Endothelial cell (in vitro differentiated cells): ENCODE results near the gene SFRP5. TPM values are rescaled to one million over a fixed set of nuclear protein-coding genes. Genes with fewer than 3 reads are reported as not detected.

ENCODE experiments used
- DNase-seq: peaks from one replicate; pipeline ENCODE4 v3.0.0; 2021; ENCODE audit warnings: low spot score
- H3K27ac Mint-ChIP-seq: one replicate; pipeline ENCODE4 v1.8.0; 2021; ENCODE audit warnings: mixed read lengths, inconsistent platforms; ENCODE audit not compliant: unreplicated experiment
- H3K27me3 Mint-ChIP-seq: one replicate; pipeline ENCODE4 v1.8.0; 2021; ENCODE audit warnings: mild to moderate bottlenecking, moderate library complexity, mixed read lengths, inconsistent platforms; ENCODE audit not compliant: unreplicated experiment
- H3K36me3 Mint-ChIP-seq: one replicate; pipeline ENCODE4 v1.8.0; 2021; ENCODE audit warnings: mild to moderate bottlenecking, low read depth, mixed read lengths, inconsistent platforms; ENCODE audit not compliant: unreplicated experiment
- H3K4me1 Mint-ChIP-seq: one replicate; pipeline ENCODE4 v1.8.0; 2021; ENCODE audit warnings: mild to moderate bottlenecking, mixed read lengths, inconsistent platforms; ENCODE audit not compliant: unreplicated experiment
- H3K4me3 Mint-ChIP-seq: one replicate; pipeline ENCODE4 v1.8.0; 2021; ENCODE audit warnings: mild to moderate bottlenecking, mixed read lengths, inconsistent platforms; ENCODE audit not compliant: unreplicated experiment
- H3K9me3 Mint-ChIP-seq: one replicate; pipeline ENCODE4 v1.8.0; 2021; ENCODE audit warnings: mixed read lengths, inconsistent platforms; ENCODE audit not compliant: unreplicated experiment
- long read RNA-seq: library from polyadenylated mRNA; unstranded; transcript quantifications from one replicate; pipeline ENCODE4 v2.0.0, GENCODE V29; 2020; ENCODE audit not compliant: unreplicated experiment
- total RNA-seq: library from RNA; stranded (reverse); fragmentation: NEBNext Ultra II Directional; extraction: Animal tissue kit (Norgen Biotek cat#: 25700); gene quantifications from one replicate; pipeline ENCODE4 v1.2.1, GENCODE V29; 2021; ENCODE audit not compliant: unreplicated experiment
- TF ChIP-seq, protein P1 (sequence below): fragments of 200-600 bp; sonication (generic); IDR thresholded peaks from one replicate; pipeline ENCODE4 v1.5.0; 2021; ENCODE audit warnings: antibody characterized with exemption; ENCODE audit not compliant: unreplicated experiment

The SFRP5 gene, protein sequence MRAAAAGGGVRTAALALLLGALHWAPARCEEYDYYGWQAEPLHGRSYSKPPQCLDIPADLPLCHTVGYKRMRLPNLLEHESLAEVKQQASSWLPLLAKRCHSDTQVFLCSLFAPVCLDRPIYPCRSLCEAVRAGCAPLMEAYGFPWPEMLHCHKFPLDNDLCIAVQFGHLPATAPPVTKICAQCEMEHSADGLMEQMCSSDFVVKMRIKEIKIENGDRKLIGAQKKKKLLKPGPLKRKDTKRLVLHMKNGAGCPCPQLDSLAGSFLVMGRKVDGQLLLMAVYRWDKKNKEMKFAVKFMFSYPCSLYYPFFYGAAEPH
- 3.5 TPM for total RNA-seq
- long read RNA-seq = 0 reads

DNA sequence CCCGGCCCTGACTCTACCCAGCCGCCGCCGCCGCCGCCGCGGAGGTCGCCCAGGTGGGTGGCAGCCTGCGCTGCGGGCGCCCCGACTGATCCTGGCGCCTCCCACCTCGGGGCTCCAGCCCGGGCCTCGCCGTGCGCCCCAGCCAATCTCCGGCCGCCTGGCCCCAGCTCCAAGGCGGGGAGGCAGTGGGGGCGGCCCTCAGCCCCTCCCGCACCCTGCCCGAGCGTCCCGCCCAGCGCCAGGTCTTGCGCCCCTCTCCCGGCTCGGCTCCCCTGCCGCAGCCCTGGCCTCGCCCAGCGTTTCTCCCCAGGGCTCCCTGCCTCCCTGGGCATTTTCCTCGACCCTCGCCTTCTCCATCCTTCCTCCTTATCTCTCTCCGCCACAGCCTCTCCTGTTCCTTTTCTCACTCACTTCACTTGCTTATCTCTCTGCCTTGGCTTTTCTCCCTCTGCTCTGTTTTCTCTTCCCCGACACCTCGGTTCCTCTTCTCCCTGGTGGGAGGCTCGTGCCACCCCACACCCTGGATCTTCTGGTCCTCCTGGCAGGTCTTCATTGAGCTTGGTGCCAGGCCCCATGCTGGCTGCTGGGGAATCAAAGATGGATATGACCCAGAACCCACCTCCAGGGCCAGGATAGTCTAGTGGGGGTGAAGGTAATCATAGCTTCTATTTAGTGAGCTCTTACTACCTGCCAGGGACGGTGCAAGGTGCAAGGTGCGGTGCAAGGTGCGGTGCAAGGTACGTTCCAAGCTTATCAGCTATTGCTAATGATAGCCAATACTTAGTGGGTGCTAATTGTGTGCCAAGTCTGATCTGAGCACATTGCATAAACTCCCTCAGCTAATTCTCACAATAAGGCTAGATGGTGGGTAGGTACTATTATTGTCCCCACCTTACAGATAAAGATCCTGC lies at the start of gene SFRP5:
Gene SFRP5 (minus strand): TSS at position 87 of the 911 bp plus-strand sequence. CDS start 166 bp downstream, outside the sequence.
- Mint-ChIP-seq H3K4me3 (peak within 1 kb of the TSS; percentile 89), H3K36me3 (peaks cover 6% of the 10 kb centered on the region), H3K27ac (peak within 1 kb of the TSS; percentile 1), H3K27me3 (peaks cover 25% of the 10 kb centered on the region), H3K9me3 (no peaks in the 10 kb centered on the region), H3K4me1 (peaks cover 7% of the 10 kb centered on the region)
- no peak for DNase-seq
- TF ChIP-seq, protein P1, sequence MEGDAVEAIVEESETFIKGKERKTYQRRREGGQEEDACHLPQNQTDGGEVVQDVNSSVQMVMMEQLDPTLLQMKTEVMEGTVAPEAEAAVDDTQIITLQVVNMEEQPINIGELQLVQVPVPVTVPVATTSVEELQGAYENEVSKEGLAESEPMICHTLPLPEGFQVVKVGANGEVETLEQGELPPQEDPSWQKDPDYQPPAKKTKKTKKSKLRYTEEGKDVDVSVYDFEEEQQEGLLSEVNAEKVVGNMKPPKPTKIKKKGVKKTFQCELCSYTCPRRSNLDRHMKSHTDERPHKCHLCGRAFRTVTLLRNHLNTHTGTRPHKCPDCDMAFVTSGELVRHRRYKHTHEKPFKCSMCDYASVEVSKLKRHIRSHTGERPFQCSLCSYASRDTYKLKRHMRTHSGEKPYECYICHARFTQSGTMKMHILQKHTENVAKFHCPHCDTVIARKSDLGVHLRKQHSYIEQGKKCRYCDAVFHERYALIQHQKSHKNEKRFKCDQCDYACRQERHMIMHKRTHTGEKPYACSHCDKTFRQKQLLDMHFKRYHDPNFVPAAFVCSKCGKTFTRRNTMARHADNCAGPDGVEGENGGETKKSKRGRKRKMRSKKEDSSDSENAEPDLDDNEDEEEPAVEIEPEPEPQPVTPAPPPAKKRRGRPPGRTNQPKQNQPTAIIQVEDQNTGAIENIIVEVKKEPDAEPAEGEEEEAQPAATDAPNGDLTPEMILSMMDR = no peak

DNA sequence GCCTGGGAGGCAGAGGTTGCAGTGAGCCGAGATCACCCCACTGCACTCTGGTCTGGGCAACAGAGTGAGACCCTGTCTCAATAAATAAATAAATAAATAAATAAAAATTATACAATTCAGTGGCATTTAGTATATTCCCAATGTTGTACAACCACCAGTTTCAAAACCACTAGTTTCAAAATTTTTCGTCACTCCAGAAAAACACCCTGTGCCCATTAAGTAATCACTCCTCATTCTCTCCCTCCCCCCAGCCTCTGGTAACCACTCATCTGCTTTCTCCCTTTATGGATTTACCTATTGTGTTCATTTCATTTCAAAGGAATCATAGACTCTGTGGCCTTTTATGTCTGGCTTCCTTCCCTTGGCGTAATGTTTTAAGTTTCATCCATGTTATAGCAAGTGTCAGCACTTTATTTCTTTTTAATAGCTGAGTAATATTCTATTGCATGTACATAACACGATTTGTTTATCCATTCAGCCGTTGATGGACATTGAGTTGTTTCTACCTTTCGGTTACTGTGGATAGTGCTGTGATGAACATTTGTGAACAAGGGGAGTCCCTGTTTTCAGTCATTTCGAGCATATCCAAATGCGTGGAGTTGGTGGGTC lies 48.4 kb upstream of the SFRP5 start:
- Mint-ChIP-seq H3K4me3 (no peak overlapping the region), H3K27ac (no peak overlapping the region), H3K27me3 (peaks cover 1% of the 10 kb centered on the region), H3K9me3 (no peaks in the 10 kb centered on the region), H3K4me1 (no peaks in the 10 kb centered on the region), H3K36me3 (no peaks in the 10 kb centered on the region)
- DNase-seq = no peak
- TF ChIP-seq, protein P1 = no peak

DNA sequence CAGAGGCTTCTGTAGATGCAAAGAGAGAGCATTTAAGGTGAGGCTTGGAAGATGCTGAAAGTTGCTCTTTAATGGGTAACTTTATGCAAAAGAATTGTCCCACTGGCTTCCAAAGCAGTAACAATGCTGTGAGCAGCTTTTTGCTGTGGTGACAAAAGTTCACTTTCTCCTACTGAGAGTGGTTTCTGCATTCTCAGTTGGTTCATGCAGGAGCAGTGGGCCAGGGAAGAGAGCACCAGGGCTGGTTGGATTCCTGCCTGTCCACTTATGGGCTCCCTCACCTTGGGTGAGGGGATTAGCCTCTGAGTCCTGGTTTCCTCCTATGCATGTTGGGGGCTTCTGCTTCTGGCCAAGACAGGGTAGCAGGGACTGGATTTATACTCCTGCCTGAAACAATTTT lies 46.8 kb upstream of the SFRP5 start:
- H3K27ac Mint-ChIP-seq = no peak overlapping the region

DNA sequence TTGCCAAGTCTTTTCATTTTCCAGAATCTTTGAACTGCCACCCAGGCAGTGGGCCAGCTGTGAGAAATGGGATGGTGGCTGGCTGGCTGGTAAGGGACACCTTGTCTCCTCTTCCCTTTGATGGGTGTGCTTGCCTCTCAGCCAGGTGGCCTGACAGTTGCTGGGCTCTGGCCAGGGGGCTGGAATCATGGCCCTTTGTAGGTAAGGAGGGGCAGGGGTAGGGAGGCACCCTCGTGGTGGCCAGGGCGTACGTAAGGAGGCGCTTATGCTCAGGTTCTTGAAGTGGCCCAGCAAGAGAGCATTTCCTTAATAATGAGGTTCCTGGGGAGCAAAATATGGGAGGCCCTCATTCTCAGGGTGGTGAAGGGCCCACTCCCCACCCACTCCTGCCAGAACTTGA lies 44.8 kb upstream of the SFRP5 start:
- TF ChIP-seq, protein P1 = no peak
- no peaks in the 10 kb centered on the region for H3K9me3 Mint-ChIP-seq
- no peak for DNase-seq
- H3K4me3 Mint-ChIP-seq = no peak overlapping the region
- no peaks in the 10 kb centered on the region for H3K4me1 Mint-ChIP-seq
- H3K36me3 Mint-ChIP-seq = no peaks in the 10 kb centered on the region
- peaks cover 1% of the 10 kb centered on the region for H3K27me3 Mint-ChIP-seq
- H3K27ac Mint-ChIP-seq = no peak overlapping the region

More for the DNA sequence above, 46.8 kb upstream of the SFRP5 start:
- Mint-ChIP-seq H3K36me3 (no peaks in the 10 kb centered on the region), H3K27me3 (peaks cover 1% of the 10 kb centered on the region), H3K4me1 (no peaks in the 10 kb centered on the region), H3K9me3 (no peaks in the 10 kb centered on the region), H3K4me3 (no peak overlapping the region)
- TF ChIP-seq, protein P1 = no peak
- DNase-seq = no peak
